Endothelial cell (in vitro differentiated cells): ENCODE results near the gene GRM7. TPM values are rescaled to one million over a fixed set of nuclear protein-coding genes. Genes with fewer than 3 reads are reported as not detected.

Experiments
- DNase-seq: peaks from one replicate; pipeline ENCODE4 v3.0.0; 2021; ENCODE audit warnings: low spot score
- H3K27ac Mint-ChIP-seq: one replicate; pipeline ENCODE4 v1.8.0; 2021; ENCODE audit warnings: mixed read lengths, inconsistent platforms; ENCODE audit not compliant: unreplicated experiment
- H3K27me3 Mint-ChIP-seq: one replicate; pipeline ENCODE4 v1.8.0; 2021; ENCODE audit warnings: mild to moderate bottlenecking, moderate library complexity, mixed read lengths, inconsistent platforms; ENCODE audit not compliant: unreplicated experiment
- H3K36me3 Mint-ChIP-seq: one replicate; pipeline ENCODE4 v1.8.0; 2021; ENCODE audit warnings: mild to moderate bottlenecking, low read depth, mixed read lengths, inconsistent platforms; ENCODE audit not compliant: unreplicated experiment
- H3K4me1 Mint-ChIP-seq: one replicate; pipeline ENCODE4 v1.8.0; 2021; ENCODE audit warnings: mild to moderate bottlenecking, mixed read lengths, inconsistent platforms; ENCODE audit not compliant: unreplicated experiment
- H3K4me3 Mint-ChIP-seq: one replicate; pipeline ENCODE4 v1.8.0; 2021; ENCODE audit warnings: mild to moderate bottlenecking, mixed read lengths, inconsistent platforms; ENCODE audit not compliant: unreplicated experiment
- H3K9me3 Mint-ChIP-seq: one replicate; pipeline ENCODE4 v1.8.0; 2021; ENCODE audit warnings: mixed read lengths, inconsistent platforms; ENCODE audit not compliant: unreplicated experiment
- CTCF ChIP-seq: fragments of 200-600 bp; sonication (generic); IDR thresholded peaks from one replicate; pipeline ENCODE4 v1.5.0; 2021; ENCODE audit warnings: antibody characterized with exemption; ENCODE audit not compliant: unreplicated experiment
- total RNA-seq: library from RNA; stranded (reverse); fragmentation: NEBNext Ultra II Directional; extraction: Animal tissue kit (Norgen Biotek cat#: 25700); gene quantifications from one replicate; pipeline ENCODE4 v1.2.1, GENCODE V29; 2021; ENCODE audit not compliant: unreplicated experiment

The GRM7 gene
- total RNA-seq, 1 donor from 2014 or later = 0.18 TPM

DNA sequence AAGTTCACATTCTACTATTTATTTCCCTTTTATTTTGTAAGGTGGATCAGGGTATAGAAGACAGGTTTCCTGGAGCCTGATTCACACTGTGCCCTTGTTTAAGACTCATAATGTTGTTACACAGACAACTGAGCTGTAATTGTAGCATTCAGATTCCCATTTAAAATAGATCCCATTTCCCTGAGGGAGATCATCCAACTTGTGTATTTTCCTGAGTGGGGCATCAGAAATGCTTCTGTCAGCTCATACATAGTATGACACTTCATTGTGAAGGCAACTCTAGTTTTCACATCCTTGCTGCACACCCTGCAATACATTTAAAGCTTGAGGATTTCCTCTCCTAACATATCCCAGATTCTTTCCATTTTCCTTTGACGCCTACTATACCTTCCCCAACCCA is 659.7 kb downstream of the GRM7 start:
- Mint-ChIP-seq H3K4me1 (no peaks in the 10 kb centered on the region), H3K27me3 (peaks cover under 1% of the 10 kb centered on the region)
- no peak for TF ChIP-seq CTCF

GRCh38 chr3:7536510-7536909 is 675.6 kb downstream of the GRM7 start:
- H3K4me1 Mint-ChIP-seq = no peaks in the 10 kb centered on the region
- DNase-seq = no peak
- H3K27me3 Mint-ChIP-seq = no peaks in the 10 kb centered on the region

More for the DNA sequence above, 659.7 kb downstream of the GRM7 start:
- Mint-ChIP-seq H3K36me3 (no peaks in the 10 kb centered on the region), H3K27ac (no peak overlapping the region), H3K9me3 (no peaks in the 10 kb centered on the region), H3K4me3 (no peak overlapping the region)
- DNase-seq = no peak

GRCh38 chr3:7536921-7537320 is 676.0 kb downstream of the GRM7 start:
- Mint-ChIP-seq H3K36me3 (no peaks in the 10 kb centered on the region), H3K4me1 (no peaks in the 10 kb centered on the region), H3K4me3 (no peak overlapping the region), H3K27ac (no peak overlapping the region), H3K27me3 (no peaks in the 10 kb centered on the region), H3K9me3 (no peaks in the 10 kb centered on the region)
- no peak for TF ChIP-seq CTCF
- DNase-seq = no peak

More at GRCh38 chr3:7536510-7536909, 675.6 kb downstream of the GRM7 start:
- H3K9me3 Mint-ChIP-seq = no peaks in the 10 kb centered on the region
- TF ChIP-seq CTCF = no peak
- no peak overlapping the region for H3K27ac Mint-ChIP-seq
- no peak overlapping the region for H3K4me3 Mint-ChIP-seq
- no peaks in the 10 kb centered on the region for H3K36me3 Mint-ChIP-seq

GRCh38 chr3:7543294-7543880 is 682.5 kb downstream of the GRM7 start:
- Mint-ChIP-seq H3K27ac (no peak overlapping the region), H3K4me3 (no peak overlapping the region), H3K36me3 (no peaks in the 10 kb centered on the region), H3K27me3 (no peaks in the 10 kb centered on the region), H3K9me3 (no peaks in the 10 kb centered on the region), H3K4me1 (no peaks in the 10 kb centered on the region)
- TF ChIP-seq CTCF = no peak
- no peak for DNase-seq

GRCh38 chr3:7545334-7545733 is 684.4 kb downstream of the GRM7 start:
- Mint-ChIP-seq H3K4me3 (no peak overlapping the region), H3K36me3 (no peaks in the 10 kb centered on the region), H3K27me3 (no peaks in the 10 kb centered on the region), H3K27ac (no peak overlapping the region), H3K4me1 (no peaks in the 10 kb centered on the region), H3K9me3 (no peaks in the 10 kb centered on the region)
- no peak for DNase-seq
- no peak for TF ChIP-seq CTCF
